Endothelial cell of umbilical vein (primary cell): ENCODE results near the gene CHST3. TPM values are rescaled to one million over a fixed set of nuclear protein-coding genes. Genes with fewer than 3 reads are reported as not detected.
"Not testable (repeated sequence)": the region's sequence is repeated elsewhere in the genome, so short reads cannot be mapped to it uniquely, and the experiment has no call there.

ENCODE experiments used
- BruUV-seq: library from RNA; stranded (reverse); fragments of 400-500 nt; replicated peaks from 2 replicates; lab custom pipeline; 2021; lab: Mats Ljungman, UMichigan
- CTCF ChIA-PET: fragments of 300-600, 350-600 bp; sonication (Branson Sonifier 250); formaldehyde crosslinking; loops from one replicate; lab custom pipeline; 2021; ENCODE audit warnings: antibody characterized with exemption, inconsistent platforms; lab: Charles Lee
- POLR2A ChIA-PET: fragments of 300-600, 350-600 bp; sonication (Branson Sonifier 250); formaldehyde crosslinking; loops from one replicate; lab custom pipeline; 2021; ENCODE audit warnings: antibody characterized with exemption, inconsistent platforms; lab: Charles Lee
- DNase-seq: peaks from one replicate; pipeline ENCODE4 v3.0.0-alpha.2; 2011; ENCODE audit warnings: low read depth, low spot score
- FAIRE-seq: peaks from 2 replicates; lab custom pipeline; 2011; peaks lifted over from hg19 to GRCh38; lab: Jason Lieb, UNC
- H2AFZ ChIP-seq: 2 replicates; pipeline ENCODE4 v1.6.0; 2012; ENCODE audit warnings: low read depth, low read length, control low read depth, inconsistent platforms
- H3K27ac ChIP-seq: 2 replicates; pipeline ENCODE4 v1.5.1; 2011; ENCODE audit warnings: low read depth, mild to moderate bottlenecking, control low read depth, low read length, moderate library complexity; ENCODE audit not compliant: insufficient read depth
- H3K27me3 ChIP-seq, 2 experiments: 2 replicates each; pipeline versions ENCODE4 v1.6.0 to v1.6.1; 2011; ENCODE audit warnings: low read length in 2 of 2, mixed read lengths in 1 of 2; ENCODE audit not compliant: control insufficient read depth in 2 of 2, insufficient read depth in 2 of 2
- H3K36me3 ChIP-seq, 2 experiments: 2 replicates in 1 of 2; 3 replicates in 1 of 2; pipeline ENCODE4 v1.5.1; 2011; ENCODE audit warnings: low read length in 2 of 2, mild to moderate bottlenecking in 1 of 2, moderate library complexity in 1 of 2; ENCODE audit not compliant: control insufficient read depth in 2 of 2, insufficient read depth in 2 of 2; ENCODE audit errors: extremely low read depth in 1 of 2
- H3K4me1 ChIP-seq: 3 replicates; pipeline ENCODE4 v1.5.1; 2011; ENCODE audit warnings: mild to moderate bottlenecking, low read length; ENCODE audit not compliant: control insufficient read depth, insufficient read depth; ENCODE audit errors: extremely low read depth
- H3K4me2 ChIP-seq: 2 replicates; pipeline ENCODE4 v1.6.1; 2011; ENCODE audit warnings: low read length, control low read depth, mixed read lengths; ENCODE audit not compliant: insufficient read depth
- H3K4me3 ChIP-seq, 3 experiments: fragments of 200-600 bp in 1 of 3; sonication (generic), shearing (Covaris generic) in 1 of 3; replicated peaks in 1 of 3; 2 replicates each; pipeline ENCODE4 v1.5.1; 2011 to 2016; ENCODE audit warnings: control low read depth in 3 of 3, low read length in 3 of 3, mild to moderate bottlenecking in 2 of 3, inconsistent platforms in 1 of 3, low read depth in 1 of 3, moderate library complexity in 1 of 3; ENCODE audit not compliant: insufficient read depth in 1 of 3
- H3K79me2 ChIP-seq: 2 replicates; pipeline ENCODE4 v1.6.0; 2012; ENCODE audit warnings: low read length, inconsistent platforms; ENCODE audit not compliant: control insufficient read depth, insufficient read depth
- H3K9ac ChIP-seq: replicated peaks from 2 replicates; pipeline ENCODE3; 2011; ENCODE audit warnings: low read length, control low read depth; ENCODE audit not compliant: insufficient read depth; ENCODE audit errors: extremely low read depth
- H3K9me1 ChIP-seq: replicated peaks from 3 replicates; pipeline ENCODE4 v1.6.0; 2011; ENCODE audit warnings: mild to moderate bottlenecking, low read length; ENCODE audit not compliant: control insufficient read depth, insufficient read depth; ENCODE audit errors: extremely low read depth
- H3K9me3 ChIP-seq: replicated peaks from 2 replicates; pipeline ENCODE4 v1.5.1; 2012; ENCODE audit warnings: low read length, inconsistent platforms; ENCODE audit not compliant: control insufficient read depth, insufficient read depth
- H4K20me1 ChIP-seq: replicated peaks from 2 replicates; pipeline ENCODE3; 2011; ENCODE audit warnings: mild to moderate bottlenecking, low read length; ENCODE audit not compliant: control insufficient read depth, insufficient read depth; ENCODE audit errors: extremely low read depth
- EZH2 ChIP-seq: IDR thresholded peaks from 2 replicates; pipeline ENCODE4 v1.6.1; 2012; ENCODE audit warnings: borderline replicate concordance, low read depth, mild to moderate bottlenecking, moderate library complexity, low read length, inconsistent platforms; ENCODE audit not compliant: severe bottlenecking
- GATA2 ChIP-seq: IDR thresholded peaks from 2 replicates; pipeline ENCODE4 v1.7.0; 2011; ENCODE audit warnings: low read depth, mild to moderate bottlenecking, moderate library complexity, mixed read lengths, low read length; ENCODE audit not compliant: insufficient read length, insufficient read depth
- MYC ChIP-seq: IDR thresholded peaks from one replicate; pipeline ENCODE4 v1.6.1; 2011; ENCODE audit warnings: mild to moderate bottlenecking, low read depth, low read length
- POLR2A ChIP-seq: IDR thresholded peaks from 2 replicates; pipeline ENCODE4 v1.6.1; 2012; ENCODE audit warnings: low read depth, mild to moderate bottlenecking, control low read depth, low read length
- dilution Hi-C: fragments of 300-500 bp; cut with MboI; formaldehyde crosslinking; loops from one replicate; pipeline ENCODE4 v1.15.0; 2019; ENCODE audit warnings: low sequenced_read_pairs; ENCODE audit not compliant: extremely low pct_ligation_motif_present
- intact Hi-C: fragments of 100-400 bp; cut with micrococcal nuclease; formaldehyde crosslinking; loops from one replicate; pipeline ENCODE4 v1.10.0; 2022
- polyA plus RNA-seq, 4 experiments: library from polyadenylated mRNA; depleted of rRNA in 3 of 4; stranded (reverse) in 3 of 4; unstranded in 1 of 4; fragments of >200 nt; gene quantifications; 2 replicates each; pipeline versions ENCODE4 v1.2.1 to v1.2.3, GENCODE V29; 2011 to 2012; ENCODE audit warnings: missing spikeins in 1 of 4
- total RNA-seq: library from RNA; stranded (reverse); gene quantifications from 2 replicates; pipeline ENCODE4 v1.2.3, GENCODE V29; 2021
- TF ChIP-seq, protein P1 (sequence below): IDR thresholded peaks from 2 replicates; pipeline ENCODE4 v1.6.1; 2011; ENCODE audit not compliant: insufficient read depth, insufficient read length
- TF ChIP-seq, protein P2 (sequence below), 2 donors: IDR thresholded peaks; 1 replicate in 1 of 2; 2 replicates in 1 of 2; pipeline ENCODE4 v1.5.1; 2011; ENCODE audit warnings: low read length in 2 of 2, mild to moderate bottlenecking in 2 of 2, moderate library complexity in 2 of 2, control low read depth in 1 of 2, inconsistent platforms in 1 of 2, low read depth in 1 of 2; ENCODE audit not compliant: insufficient read depth in 1 of 2; ENCODE audit errors: extremely low read depth in 1 of 2

CHST3 gene
- total and polyA plus RNA-seq, 2 donors (not counting 3 experiments of a cell fraction or from before 2014, with no cell fraction given) = 5.5 to 11.5 TPM

DNA sequence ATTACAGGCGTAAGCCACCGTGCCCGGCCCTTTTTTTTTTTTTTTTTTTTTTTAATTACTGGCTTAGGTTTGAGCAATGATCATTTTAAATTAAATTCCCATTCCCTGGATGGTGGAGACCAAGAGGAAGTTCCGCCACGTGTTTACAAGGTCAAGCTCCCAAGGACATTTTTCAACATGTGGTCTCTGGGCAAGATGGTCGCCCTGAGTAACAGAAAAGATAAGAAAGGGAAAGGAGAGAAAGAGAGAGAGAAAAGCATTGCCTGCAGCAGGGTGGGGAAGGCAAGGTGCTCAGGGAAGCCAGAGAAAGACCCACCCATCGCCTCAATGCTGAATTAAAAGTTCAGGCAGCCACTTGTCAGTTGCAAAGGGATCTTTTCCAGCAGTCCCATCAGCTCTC lies 45.2 kb upstream of the CHST3 start:
- no peaks in the 10 kb centered on the region for H3K27me3 ChIP-seq
- H3K4me2 ChIP-seq = no peak overlapping the region
- TF ChIP-seq GATA2 (no peak), EZH2 (no peak), POLR2A (no peak), MYC (no peak)
- TF ChIP-seq, protein P1, sequence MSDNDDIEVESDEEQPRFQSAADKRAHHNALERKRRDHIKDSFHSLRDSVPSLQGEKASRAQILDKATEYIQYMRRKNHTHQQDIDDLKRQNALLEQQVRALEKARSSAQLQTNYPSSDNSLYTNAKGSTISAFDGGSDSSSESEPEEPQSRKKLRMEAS = no peak
- TF ChIP-seq, protein P2, sequence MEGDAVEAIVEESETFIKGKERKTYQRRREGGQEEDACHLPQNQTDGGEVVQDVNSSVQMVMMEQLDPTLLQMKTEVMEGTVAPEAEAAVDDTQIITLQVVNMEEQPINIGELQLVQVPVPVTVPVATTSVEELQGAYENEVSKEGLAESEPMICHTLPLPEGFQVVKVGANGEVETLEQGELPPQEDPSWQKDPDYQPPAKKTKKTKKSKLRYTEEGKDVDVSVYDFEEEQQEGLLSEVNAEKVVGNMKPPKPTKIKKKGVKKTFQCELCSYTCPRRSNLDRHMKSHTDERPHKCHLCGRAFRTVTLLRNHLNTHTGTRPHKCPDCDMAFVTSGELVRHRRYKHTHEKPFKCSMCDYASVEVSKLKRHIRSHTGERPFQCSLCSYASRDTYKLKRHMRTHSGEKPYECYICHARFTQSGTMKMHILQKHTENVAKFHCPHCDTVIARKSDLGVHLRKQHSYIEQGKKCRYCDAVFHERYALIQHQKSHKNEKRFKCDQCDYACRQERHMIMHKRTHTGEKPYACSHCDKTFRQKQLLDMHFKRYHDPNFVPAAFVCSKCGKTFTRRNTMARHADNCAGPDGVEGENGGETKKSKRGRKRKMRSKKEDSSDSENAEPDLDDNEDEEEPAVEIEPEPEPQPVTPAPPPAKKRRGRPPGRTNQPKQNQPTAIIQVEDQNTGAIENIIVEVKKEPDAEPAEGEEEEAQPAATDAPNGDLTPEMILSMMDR (IDR thresholded peaks at IDR 0.05; ENCODE audit: extremely low read depth in 1 of 2, insufficient read depth in 1 of 2, low read depth in 1 of 2, low read length in 2 of 2) = no peak
- POLR2A ChIA-PET = no interaction called here
- intact Hi-C loops (no loop called here), dilution Hi-C loops (no loop called here)
- H3K9ac ChIP-seq = no peak overlapping the region
- CTCF ChIA-PET = interaction anchor here (1.0 to 1.5 kb wide), 2 partner anchors 23 to 37 kb away, joined by 3 read pairs; no protein-coding TSS in a partner anchor
- no peaks in the 10 kb centered on the region for H3K79me2 ChIP-seq
- DNase-seq = no peak
- no peak overlapping the region for H2AFZ ChIP-seq
- BruUV-seq = no TSS peak
- no peaks in the 10 kb centered on the region for H3K9me3 ChIP-seq
- H3K4me1 ChIP-seq = no peaks in the 10 kb centered on the region
- H3K4me3 ChIP-seq = no peak overlapping the region
- H3K36me3 ChIP-seq = no peaks in the 10 kb centered on the region
- FAIRE-seq = no peak
- H4K20me1 ChIP-seq = no peaks in the 10 kb centered on the region
- H3K27ac ChIP-seq = no peak overlapping the region
- H3K9me1 ChIP-seq = no peaks in the 10 kb centered on the region

DNA sequence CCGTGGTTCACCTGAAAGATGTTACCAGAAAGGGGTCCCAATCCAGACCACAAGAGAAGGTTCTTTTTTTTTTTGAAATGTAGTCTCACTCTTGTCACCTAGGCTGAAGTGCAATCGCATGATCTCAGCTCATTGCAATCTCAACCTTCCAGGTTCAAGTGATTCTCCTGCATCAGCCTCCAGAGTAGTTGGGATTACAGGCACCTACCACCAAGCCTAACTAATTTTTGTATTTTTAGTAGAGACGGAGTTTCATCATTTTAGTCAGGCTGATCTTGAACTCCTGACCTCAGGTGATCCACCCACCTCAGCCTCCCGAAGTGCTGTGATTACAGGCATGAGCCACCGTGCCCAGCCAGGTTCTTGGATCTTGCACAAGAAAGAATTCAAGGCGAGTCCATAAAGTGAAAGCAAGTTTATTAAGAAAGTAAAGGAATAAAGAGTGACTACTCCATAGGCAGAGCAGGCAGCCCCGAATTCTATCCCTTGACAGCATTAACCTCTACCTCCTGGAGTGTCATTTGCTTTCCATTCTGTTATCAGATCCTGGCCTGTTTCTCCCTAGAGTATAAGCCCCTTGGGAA lies 44.1 kb upstream of the CHST3 start:
- BruUV-seq, H3K27ac ChIP-seq, H3K9ac ChIP-seq, H3K9me3 ChIP-seq, DNase-seq, H2AFZ ChIP-seq, H3K79me2 ChIP-seq, H3K9me1 ChIP-seq, dilution Hi-C loops, H3K4me1 ChIP-seq, intact Hi-C loops, H3K27me3 ChIP-seq, POLR2A ChIA-PET, H3K4me3 ChIP-seq, H3K36me3 ChIP-seq, H4K20me1 ChIP-seq, FAIRE-seq, H3K4me2 ChIP-seq: not testable (repeated sequence)
- CTCF ChIA-PET = interaction anchor here (0.9 to 1.7 kb wide), 3 partner anchors 13 to 36 kb away, joined by 3 to 5 read pairs (median 3); no protein-coding TSS in a partner anchor
